Cortex of kidney (tissue), 1 donor: ENCODE data around the gene ADD1.

Experiments
- DNase-seq: peaks from one replicate; lab custom pipeline; 2025; lab: John Stamatoyannopoulos, UW

The ADD1 gene

GRCh38 chr4:2820216-2820982 is 23.2 kb upstream of the ADD1 start:
- no peak for DNase-seq

DNA sequence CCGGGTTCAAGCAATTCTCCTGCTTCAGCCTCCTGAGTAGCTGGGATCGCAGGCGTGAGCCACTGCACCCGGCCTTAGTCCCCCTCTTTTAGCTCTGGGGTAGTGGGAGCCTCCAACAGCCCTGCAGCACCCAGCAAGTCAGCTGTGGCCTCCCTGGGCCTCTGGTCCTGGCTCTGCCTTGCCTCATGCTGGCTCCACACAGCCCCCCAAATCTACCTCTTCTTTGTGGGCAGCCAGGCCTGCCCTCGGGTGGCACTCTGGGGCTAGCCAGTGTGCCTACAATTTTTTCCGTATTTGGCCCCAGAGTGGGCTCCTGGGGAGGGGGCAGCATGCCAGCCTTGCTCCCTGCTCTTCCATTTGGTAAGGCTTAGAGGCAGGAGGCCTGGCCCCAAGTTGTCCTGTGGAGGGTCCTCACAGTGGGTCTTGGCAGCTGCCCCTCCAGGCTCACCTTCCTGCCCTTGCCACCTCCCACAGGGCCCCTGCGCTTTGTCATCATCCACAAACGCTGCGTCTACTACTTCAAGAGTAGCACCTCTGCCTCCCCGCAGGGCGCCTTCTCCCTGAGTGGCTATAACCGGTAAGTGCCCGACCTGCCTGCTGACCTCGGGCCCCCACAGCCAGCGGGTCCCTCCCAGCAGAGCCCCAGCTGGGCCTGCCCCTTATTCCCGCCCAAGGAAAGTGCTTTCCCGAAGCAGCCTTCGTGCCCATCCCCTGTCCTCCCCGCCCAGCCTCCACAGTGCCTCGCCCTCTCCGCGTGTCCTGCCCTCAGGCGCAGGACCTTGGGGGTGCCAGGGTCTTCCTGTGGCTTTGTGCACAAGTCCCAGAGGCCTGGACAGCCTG is 21.0 kb upstream of the ADD1 start:
- no peak for DNase-seq

DNA sequence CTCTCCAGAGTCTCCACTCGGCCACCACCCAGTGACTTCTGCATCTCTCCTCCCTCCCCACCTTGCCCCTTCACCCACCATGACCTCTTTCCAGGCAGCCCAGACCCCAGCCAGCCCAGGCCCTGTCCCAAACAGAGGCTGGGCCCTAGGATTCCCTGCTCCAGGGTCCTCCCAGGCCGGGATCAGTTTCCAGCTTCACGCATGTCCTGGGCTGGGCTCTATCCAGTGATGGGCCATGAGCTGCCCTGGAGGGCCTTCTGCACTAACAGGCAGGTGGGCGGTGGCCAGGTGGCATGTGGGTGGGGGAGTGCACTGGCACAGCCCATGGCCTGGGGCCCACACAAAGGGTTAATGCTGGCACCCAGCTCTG is 20.4 kb upstream of the ADD1 start:
- DNase-seq = no peak

DNA sequence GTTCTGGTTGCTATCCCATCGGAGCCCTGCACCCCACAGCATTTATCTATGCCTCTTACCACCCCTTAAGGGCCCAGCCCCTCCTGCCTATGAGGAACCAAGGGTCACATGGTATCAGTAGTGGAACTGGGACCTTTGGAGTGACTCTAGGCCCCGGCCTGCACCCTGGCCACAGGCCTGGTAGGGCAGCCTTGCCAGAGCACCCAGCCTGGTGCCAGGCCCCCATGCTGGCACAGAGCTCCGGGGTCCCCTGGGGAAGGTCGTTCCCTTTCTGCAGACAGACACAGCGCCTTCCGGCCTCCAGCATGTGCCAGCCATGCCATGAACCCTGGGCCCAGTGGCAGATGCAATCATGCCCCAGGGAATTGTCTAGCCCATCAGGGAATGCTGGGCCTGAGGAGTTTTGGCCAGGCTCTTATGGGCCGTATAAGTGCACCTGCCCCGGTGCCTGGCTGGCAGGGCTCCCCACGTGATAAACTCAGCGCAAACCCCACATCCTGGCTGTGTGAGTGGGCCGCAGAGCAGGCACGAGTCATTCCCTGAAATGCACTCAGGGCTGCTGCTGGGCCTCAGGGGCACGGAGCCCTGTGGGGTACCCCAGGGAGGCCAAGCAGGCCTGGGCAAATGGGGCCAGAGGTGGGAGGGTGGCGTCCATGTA is 19.8 kb upstream of the ADD1 start:
- no peak for DNase-seq

GRCh38 chr4:2824329-2824835 is 19.3 kb upstream of the ADD1 start:
- no peak for DNase-seq

DNA sequence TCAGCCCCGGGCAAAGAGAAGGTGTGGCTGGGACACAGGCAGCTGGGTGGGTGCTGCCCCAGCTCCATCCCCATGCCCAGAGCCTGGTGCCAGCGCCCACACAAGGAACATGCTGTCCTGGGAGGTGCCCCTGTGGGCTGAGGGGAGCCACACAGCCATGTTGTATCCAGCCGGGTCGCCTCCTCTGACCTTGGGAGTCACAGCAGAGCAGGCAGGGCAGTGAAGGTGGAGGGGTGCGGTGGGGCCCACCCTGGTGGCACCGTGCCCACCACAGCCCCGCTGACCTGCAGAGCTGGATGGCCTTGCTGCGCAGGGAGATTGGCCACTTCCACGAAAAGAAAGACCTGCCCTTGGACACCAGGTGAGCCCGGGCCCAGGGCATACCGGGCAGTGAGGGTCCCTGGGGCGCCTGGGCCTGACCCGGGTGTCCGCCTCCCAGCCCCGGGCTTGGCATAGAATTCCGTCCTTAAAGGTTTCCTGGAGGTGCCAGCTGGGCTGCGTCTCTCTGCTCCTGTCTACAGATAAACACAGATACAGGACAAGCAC is 18.7 kb upstream of the ADD1 start:
- no peak for DNase-seq

GRCh38 chr4:2825740-2826139 is 17.9 kb upstream of the ADD1 start:
- no peak for DNase-seq

- no peak for DNase-seq
Observed at GRCh38 chr4:2827071-2827873, 16.4 kb upstream of the ADD1 start.

GRCh38 chr4:2827874-2828751 is 15.5 kb upstream of the ADD1 start:
- DNase-seq = no peak

- no peak for DNase-seq
Observed at GRCh38 chr4:2828758-2829181, 14.9 kb upstream of the ADD1 start.

DNA sequence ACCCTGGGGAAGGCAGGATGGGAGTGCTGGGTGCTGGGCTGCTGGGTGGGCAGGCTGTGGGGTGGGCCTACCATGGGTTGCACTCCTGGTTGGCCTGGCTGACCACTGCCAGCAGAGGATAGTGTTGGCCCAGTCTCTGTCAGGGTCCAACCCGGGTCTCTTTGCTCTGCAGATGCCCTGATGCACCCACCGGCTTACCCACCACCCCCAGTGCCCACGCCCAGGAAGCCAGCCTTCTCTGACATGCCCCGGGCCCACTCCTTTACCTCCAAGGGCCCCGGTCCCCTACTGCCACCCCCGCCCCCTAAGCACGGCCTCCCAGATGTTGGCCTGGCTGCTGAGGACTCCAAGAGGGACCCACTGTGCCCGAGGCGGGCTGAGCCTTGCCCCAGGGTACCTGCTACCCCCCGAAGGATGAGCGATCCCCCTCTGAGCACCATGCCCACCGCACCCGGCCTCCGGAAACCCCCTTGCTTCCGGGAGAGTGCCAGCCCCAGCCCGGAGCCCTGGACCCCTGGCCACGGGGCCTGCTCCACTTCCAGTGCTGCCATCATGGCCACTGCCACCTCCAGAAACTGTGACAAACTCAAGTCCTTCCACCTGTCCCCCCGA is 14.2 kb upstream of the ADD1 start:
- DNase-seq = no peak

- no peak for DNase-seq
Observed at GRCh38 chr4:2829933-2830451, 13.7 kb upstream of the ADD1 start.

GRCh38 chr4:2830632-2831610 is 12.7 kb upstream of the ADD1 start:
- no peak for DNase-seq

- no peak for DNase-seq
Observed at GRCh38 chr4:2831611-2832308, 11.9 kb upstream of the ADD1 start.

DNA sequence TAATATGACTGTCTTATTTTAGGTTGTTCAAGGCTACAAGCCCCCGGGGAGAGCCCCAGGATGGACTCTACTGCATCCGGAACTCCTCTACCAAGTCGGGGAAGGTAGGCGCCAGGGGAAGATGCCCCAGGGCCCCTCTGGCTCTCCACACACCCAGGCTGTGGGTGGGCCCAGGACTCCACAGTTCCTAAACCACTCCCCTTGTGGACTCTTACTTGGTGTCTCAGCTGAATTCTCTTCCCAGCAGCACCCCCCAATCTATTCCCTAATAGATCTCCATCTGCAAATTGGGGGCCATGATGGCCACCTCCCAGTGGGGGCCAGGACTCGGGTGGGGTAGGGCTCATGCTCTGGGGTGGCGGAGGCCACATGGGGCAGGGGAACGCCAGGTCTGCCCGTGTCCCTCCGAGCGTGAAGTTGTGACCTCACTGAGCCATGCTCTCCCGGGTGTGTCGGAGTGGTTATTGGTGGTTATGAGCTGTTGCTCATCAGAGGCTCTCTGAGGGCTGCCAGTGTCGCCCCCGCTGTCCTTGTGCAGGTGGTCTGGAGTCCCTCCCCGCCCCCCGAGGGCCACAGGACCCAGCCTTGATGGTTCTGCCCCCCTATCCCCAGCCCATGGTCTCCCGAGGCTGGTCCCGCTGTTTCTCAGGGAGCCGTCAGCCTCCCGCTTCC is 11.2 kb upstream of the ADD1 start:
- DNase-seq = no peak

DNA sequence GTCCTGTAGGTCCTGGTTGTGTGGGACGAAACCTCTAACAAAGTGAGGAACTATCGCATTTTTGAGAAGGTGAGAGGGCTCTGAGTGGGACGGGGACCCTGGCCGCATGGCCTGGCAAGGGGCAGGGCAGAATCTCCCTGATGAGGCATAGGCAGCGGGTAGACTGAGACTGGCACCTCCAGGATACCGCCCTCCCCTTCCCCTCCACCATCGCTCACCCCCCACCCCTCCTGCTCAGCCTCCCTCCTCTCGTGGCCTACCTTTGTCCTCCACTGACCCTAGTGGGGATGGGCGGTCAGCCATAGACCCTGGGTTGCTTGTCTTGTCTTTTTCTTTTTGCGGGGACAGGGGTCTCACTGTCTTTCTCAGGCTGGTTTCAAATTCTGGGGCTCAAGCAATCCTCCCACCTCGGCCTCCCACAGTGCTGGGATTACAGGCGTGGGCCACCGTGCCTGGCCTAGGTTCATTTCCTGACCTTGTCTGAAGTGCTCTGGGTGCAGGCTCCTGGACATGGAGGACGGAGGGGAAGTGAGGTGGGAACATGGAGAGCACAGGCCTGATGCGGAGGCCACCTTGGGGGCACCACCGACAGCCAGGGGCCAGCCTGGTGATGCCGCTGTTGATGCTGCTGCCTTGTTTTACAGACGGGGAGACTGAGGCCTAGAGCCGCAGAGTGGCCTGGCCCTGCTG is 10.5 kb upstream of the ADD1 start:
- DNase-seq = no peak

- no peak for DNase-seq
Observed at GRCh38 chr4:2833671-2834000, 10.0 kb upstream of the ADD1 start.
